ENCODE data around the gene SPX. TPM values are rescaled to one million over a fixed set of nuclear protein-coding genes. Genes with fewer than 3 reads are reported as not detected.

SPX gene
- total and polyA plus RNA-seq, 9 donors: 0.16 to 1.1 (median 0.23) TPM; not detected in 3

GRCh38 chr12:21516281-21516680, 9.8 kb upstream of the SPX start:
- Histone ChIP-seq H3K9me3 (no peaks in the 10 kb centered on the region), H3K27me3 (no peaks in the 10 kb centered on the region), H3K4me1 (ENCODE audit: insufficient read depth) (no peaks in the 10 kb centered on the region), H3K36me3 (no peaks in the 10 kb centered on the region), H3K27ac (no peak overlapping the region), H3K4me3 (no peak overlapping the region)
- intact Hi-C loops (cut with DNase I): no loop called here
- WGBS, 3 donors: 94 to 96% (median 95%) methylated on average over 2 of the region's 2 CpGs
- TF ChIP-seq, protein P1, sequence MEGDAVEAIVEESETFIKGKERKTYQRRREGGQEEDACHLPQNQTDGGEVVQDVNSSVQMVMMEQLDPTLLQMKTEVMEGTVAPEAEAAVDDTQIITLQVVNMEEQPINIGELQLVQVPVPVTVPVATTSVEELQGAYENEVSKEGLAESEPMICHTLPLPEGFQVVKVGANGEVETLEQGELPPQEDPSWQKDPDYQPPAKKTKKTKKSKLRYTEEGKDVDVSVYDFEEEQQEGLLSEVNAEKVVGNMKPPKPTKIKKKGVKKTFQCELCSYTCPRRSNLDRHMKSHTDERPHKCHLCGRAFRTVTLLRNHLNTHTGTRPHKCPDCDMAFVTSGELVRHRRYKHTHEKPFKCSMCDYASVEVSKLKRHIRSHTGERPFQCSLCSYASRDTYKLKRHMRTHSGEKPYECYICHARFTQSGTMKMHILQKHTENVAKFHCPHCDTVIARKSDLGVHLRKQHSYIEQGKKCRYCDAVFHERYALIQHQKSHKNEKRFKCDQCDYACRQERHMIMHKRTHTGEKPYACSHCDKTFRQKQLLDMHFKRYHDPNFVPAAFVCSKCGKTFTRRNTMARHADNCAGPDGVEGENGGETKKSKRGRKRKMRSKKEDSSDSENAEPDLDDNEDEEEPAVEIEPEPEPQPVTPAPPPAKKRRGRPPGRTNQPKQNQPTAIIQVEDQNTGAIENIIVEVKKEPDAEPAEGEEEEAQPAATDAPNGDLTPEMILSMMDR (IDR thresholded peaks at IDR 0.05): no peak
- TF ChIP-seq EP300 (IDR thresholded peaks at IDR 0.05) (no peak), POLR2A (IDR thresholded peaks at IDR 0.05) (no peak)
- DNase-seq: no peak

- WGBS, 3 donors: 67 to 84% (median 84%) methylated on average over 3 of the region's 3 CpGs
- no peak overlapping the region for H3K4me3 ChIP-seq
- H3K27me3 ChIP-seq: no peaks in the 10 kb centered on the region
- no peak for DNase-seq
- TF ChIP-seq POLR2A (IDR thresholded peaks at IDR 0.05): no peak
- TF ChIP-seq EP300 (IDR thresholded peaks at IDR 0.05): no peak
- TF ChIP-seq, protein P1 (IDR thresholded peaks at IDR 0.05): no peak
- H3K4me1 ChIP-seq (ENCODE audit: insufficient read depth): no peaks in the 10 kb centered on the region
- H3K27ac ChIP-seq: no peak overlapping the region
- no peaks in the 10 kb centered on the region for H3K36me3 ChIP-seq
- H3K9me3 ChIP-seq: no peaks in the 10 kb centered on the region
- intact Hi-C loops (cut with DNase I): no loop called here
Observed at GRCh38 chr12:21518451-21518850, 7.6 kb upstream of the SPX start.

- 0 to 27% (median 10%) methylated on average over 1 of the region's 1 CpG for WGBS, 3 donors
Observed at GRCh38 chr12:21521541-21521940, 4.6 kb upstream of the SPX start.

GRCh38 chr12:21523148-21523547, 2.9 kb upstream of the SPX start:
- no peak for TF ChIP-seq POLR2A (IDR thresholded peaks at IDR 0.05)
- TF ChIP-seq, protein P1 (IDR thresholded peaks at IDR 0.05): no peak
- TF ChIP-seq EP300 (IDR thresholded peaks at IDR 0.05): no peak
- intact Hi-C loops (cut with DNase I): no loop called here
- DNase-seq: no peak
- Histone ChIP-seq H3K9me3 (no peaks in the 10 kb centered on the region), H3K36me3 (no peaks in the 10 kb centered on the region), H3K27ac (no peak overlapping the region), H3K4me3 (no peak overlapping the region), H3K4me1 (ENCODE audit: insufficient read depth) (no peaks in the 10 kb centered on the region), H3K27me3 (no peaks in the 10 kb centered on the region)

More at GRCh38 chr12:21521541-21521940, 4.6 kb upstream of the SPX start:
- intact Hi-C loops (cut with DNase I): no loop called here
- Histone ChIP-seq H3K27ac (no peak overlapping the region), H3K4me3 (no peak overlapping the region), H3K36me3 (no peaks in the 10 kb centered on the region), H3K9me3 (no peaks in the 10 kb centered on the region), H3K4me1 (ENCODE audit: insufficient read depth) (no peaks in the 10 kb centered on the region), H3K27me3 (no peaks in the 10 kb centered on the region)
- TF ChIP-seq, protein P1 (IDR thresholded peaks at IDR 0.05): no peak
- TF ChIP-seq POLR2A (IDR thresholded peaks at IDR 0.05) (no peak), EP300 (IDR thresholded peaks at IDR 0.05) (no peak)
- DNase-seq: no peak

All from ovary (tissue), 9 donors.